Effector memory CD8-positive, alpha-beta T cell (primary cell): ENCODE measurements around the gene SASH1.

Experiments
- ATAC-seq: fragments of 150-1000 bp; cut with Tn5 transposase; replicated peaks from 2 replicates; pipeline ENCODE4 v1.10.0; 2021; ENCODE audit warnings: mild to moderate bottlenecking, moderate library complexity
- DNase-seq, 3 experiments: peaks; one replicate each; pipeline ENCODE4 v3.0.0; 2021
- H3K27ac Mint-ChIP-seq, 2 donors: one replicate each; pipeline ENCODE4 v1.8.0; 2022; ENCODE audit warnings: mild to moderate bottlenecking in 2 of 2, mixed read lengths in 2 of 2, moderate library complexity in 2 of 2
- H3K27me3 Mint-ChIP-seq, 2 donors: one replicate each; pipeline ENCODE4 v1.8.0; 2022; ENCODE audit warnings: mixed read lengths in 2 of 2
- H3K36me3 Mint-ChIP-seq: one replicate; pipeline ENCODE4 v1.8.0; 2022; ENCODE audit warnings: mild to moderate bottlenecking, moderate library complexity, mixed read lengths; ENCODE audit not compliant: insufficient read depth
- H3K4me1 Mint-ChIP-seq, 2 donors: one replicate each; pipeline ENCODE4 v1.8.0; 2022; ENCODE audit warnings: low read depth in 2 of 2, mixed read lengths in 2 of 2
- H3K4me3 Mint-ChIP-seq, 2 donors: one replicate each; pipeline ENCODE4 v1.8.0; 2022; ENCODE audit warnings: mild to moderate bottlenecking in 2 of 2, mixed read lengths in 2 of 2, moderate library complexity in 2 of 2
- H3K9me3 Mint-ChIP-seq, 2 donors: one replicate each; pipeline ENCODE4 v1.8.0; 2022; ENCODE audit warnings: mixed read lengths in 2 of 2

The SASH1 gene

GRCh38 chr6:148470606-148471465 lies 128.2 kb downstream of the SASH1 start:
- no peak overlapping the region for H3K27ac Mint-ChIP-seq
- ATAC-seq (no peak), DNase-seq (no peak)
- peaks cover 57 to 79% of the 10 kb centered on the region in 2 donors for H3K27me3 Mint-ChIP-seq
- H3K9me3 Mint-ChIP-seq: no peaks in the 10 kb centered on the region
- no peaks in the 10 kb centered on the region for H3K36me3 Mint-ChIP-seq
- no peak overlapping the region for H3K4me3 Mint-ChIP-seq
- no peaks in the 10 kb centered on the region for H3K4me1 Mint-ChIP-seq

DNA sequence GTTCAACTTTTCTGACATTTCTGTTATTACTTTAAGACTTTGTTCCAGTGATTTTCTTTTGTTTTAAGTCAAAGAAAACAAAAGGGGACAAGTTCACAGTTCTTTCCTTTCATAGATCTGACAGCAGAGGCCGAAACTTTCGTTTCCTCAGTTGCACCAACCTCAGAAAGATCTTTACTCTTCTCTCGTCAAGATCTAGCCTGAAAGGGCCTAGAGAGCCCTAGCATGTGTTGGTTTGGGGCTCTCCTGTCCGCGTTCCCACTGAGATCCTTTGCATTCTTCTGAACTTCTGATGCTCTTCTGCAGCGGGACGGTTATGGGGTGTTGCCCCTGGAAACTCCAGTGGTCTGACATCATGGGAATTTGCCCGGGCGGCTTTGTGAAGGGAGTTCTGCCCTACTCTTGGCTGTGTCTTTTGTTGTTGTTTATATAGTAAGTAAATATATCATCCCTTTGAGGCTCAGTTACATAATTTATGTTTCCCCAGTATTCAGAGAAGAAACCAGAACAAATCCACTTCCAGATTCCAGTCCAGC lies 129.1 kb downstream of the SASH1 start:
- DNase-seq: no peak
- Mint-ChIP-seq H3K4me3 (no peak overlapping the region), H3K36me3 (no peaks in the 10 kb centered on the region), H3K9me3 (no peaks in the 10 kb centered on the region), H3K27me3 (peaks cover 55 to 81% of the 10 kb centered on the region in 2 donors), H3K27ac (no peak overlapping the region), H3K4me1 (no peaks in the 10 kb centered on the region)
- ATAC-seq: no peak

DNA sequence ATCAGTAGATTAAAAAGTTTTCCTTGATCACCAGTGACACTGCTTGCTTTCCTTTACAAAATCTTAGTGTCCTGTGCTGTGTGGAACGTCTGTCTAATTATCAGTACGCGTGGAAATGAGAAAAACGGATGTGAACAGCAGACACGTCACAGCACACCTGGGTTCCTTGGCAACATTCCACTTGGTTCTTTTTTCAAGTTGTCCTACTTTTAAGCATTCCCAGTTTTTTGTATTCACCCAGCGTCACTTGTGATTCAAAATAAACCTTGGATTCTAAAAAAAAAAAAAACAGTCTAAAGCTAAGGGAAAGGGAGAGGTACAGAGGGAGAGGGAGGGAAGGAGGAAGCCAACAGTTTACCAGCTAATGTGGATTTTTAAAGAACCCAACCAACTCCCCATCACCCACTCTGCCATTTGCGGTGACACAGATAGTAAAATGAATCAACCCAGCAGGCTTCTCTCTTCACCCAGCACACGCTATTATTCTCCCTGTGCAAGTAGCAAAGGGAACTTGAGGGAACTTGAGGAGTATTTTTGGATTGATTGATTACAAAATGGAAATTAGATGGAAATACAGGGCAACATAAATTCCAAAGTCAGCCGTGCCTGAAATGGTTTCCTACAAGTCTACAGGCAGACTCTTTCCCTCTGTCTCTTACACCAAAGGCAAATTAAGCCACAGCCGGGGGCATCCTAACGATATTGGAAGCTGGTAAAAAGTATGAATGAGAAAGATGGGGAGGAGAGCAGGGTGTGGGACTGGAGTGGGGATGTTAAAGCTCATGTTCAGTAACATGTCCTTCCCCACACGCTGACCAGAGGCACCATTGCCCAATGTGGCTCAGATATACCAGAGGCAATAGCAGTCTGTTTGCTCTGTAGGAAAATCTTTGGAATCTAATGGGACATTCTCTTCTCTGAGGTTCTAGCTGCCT lies 129.8 kb downstream of the SASH1 start:
- Mint-ChIP-seq H3K27me3 (peaks cover 48 to 77% of the 10 kb centered on the region in 2 donors), H3K9me3 (no peaks in the 10 kb centered on the region), H3K36me3 (no peaks in the 10 kb centered on the region), H3K27ac (no peak overlapping the region), H3K4me3 (no peak overlapping the region), H3K4me1 (no peaks in the 10 kb centered on the region)
- DNase-seq (no peak), ATAC-seq (no peak)

DNA sequence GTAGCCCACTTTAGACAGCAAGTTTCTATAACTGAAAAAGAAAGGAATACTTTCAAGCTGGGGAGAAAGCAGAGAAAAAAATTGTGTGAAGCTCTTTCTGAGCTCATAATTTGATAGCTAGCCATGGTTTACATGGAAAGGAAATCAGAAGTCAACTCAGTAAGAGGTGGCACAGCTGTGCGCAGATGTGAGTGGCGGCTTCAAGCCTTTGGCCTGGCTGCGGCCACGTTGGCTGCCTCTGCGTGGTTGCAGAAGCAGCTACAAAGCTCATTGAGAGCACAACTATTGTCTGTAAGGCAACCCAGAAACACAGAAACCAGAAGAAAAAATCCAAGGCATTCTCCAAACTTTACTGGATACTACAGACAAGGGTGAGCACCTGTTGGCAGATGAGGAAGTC lies 136.9 kb downstream of the SASH1 start:
- H3K4me3 Mint-ChIP-seq: no peak overlapping the region
- H3K27me3 Mint-ChIP-seq: peaks cover 23 to 44% of the 10 kb centered on the region in 2 donors
- H3K4me1 Mint-ChIP-seq: no peaks in the 10 kb centered on the region
- no peak for DNase-seq
- H3K9me3 Mint-ChIP-seq: no peaks in the 10 kb centered on the region
- H3K36me3 Mint-ChIP-seq: no peaks in the 10 kb centered on the region
- ATAC-seq: no peak
- no peak overlapping the region for H3K27ac Mint-ChIP-seq

GRCh38 chr6:148487461-148487860 lies 144.8 kb downstream of the SASH1 start:
- ATAC-seq: no peak
- H3K27me3 Mint-ChIP-seq: peaks cover 36 to 46% of the 10 kb centered on the region in 2 donors

DNA sequence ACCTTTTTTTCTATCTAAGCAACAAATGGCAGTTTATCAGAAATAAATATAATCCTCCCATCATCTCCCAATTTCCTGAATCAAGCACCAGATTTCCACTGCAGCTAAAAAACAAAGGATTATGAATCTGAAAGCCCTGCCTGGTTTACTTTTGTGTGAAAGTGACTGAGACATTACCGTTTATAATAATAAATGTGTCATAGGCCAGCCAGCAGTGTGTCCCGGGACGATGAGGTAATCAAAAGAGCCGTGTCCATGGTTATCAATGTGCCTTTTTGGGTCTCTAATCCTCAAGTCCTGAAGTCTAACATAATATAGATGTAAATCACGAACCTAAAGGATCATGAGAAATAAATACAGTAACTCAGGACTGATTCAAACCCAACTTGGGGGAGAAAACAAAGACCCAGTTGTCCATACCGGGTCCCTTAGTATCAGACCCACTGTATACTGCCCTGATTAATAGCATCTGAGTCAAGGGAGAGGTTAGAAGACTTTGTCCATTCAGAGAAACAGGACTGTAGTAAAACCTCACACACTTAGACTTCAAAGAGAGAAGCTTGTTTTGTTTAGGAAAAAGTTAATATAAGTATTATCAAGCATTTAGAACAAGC lies 149.1 kb downstream of the SASH1 start:
- H3K4me1 Mint-ChIP-seq: no peaks in the 10 kb centered on the region
- H3K4me3 Mint-ChIP-seq: no peak overlapping the region
- no peak for DNase-seq

More at GRCh38 chr6:148487461-148487860, 144.8 kb downstream of the SASH1 start:
- no peak for DNase-seq
- Mint-ChIP-seq H3K36me3 (no peaks in the 10 kb centered on the region), H3K4me3 (no peak overlapping the region), H3K9me3 (no peaks in the 10 kb centered on the region), H3K4me1 (no peaks in the 10 kb centered on the region), H3K27ac (no peak overlapping the region)

DNA sequence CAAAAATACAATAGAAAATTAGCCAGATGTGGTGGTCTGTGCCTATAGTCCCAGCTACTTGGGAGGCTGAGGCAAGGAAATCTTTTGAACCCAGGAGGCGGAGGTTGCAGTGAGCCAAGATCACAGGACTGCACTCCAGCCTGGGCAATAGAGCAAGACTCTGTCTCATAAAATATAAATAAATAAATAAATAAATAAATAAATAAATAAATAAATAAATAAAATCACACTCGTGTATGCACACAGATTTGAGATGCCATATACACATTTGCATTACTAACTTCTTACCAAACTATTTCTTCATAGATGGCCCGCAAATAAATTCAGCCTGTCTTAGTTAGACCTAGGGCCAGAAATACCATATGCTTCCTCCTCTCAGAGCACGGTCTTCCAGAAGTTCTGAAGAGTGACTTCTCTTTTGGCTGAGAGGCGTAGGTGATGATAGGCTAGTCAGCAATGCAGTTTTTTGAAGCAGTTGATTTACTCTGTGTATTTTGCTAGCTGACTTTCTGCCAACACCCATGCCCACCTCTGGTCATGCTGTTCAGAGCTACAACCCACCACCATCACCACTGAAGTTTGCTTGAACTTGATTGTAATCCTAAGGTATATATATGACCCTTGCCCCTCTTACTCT lies 150.1 kb downstream of the SASH1 start:
- no peak overlapping the region for H3K27ac Mint-ChIP-seq
- peaks cover 29 to 41% of the 10 kb centered on the region in 2 donors for H3K27me3 Mint-ChIP-seq
- no peak for DNase-seq
- no peaks in the 10 kb centered on the region for H3K4me1 Mint-ChIP-seq
- no peaks in the 10 kb centered on the region for H3K36me3 Mint-ChIP-seq
- ATAC-seq: no peak
- no peaks in the 10 kb centered on the region for H3K9me3 Mint-ChIP-seq
- no peak overlapping the region for H3K4me3 Mint-ChIP-seq

More for the DNA sequence above, 149.1 kb downstream of the SASH1 start:
- Mint-ChIP-seq H3K27ac (no peak overlapping the region), H3K9me3 (no peaks in the 10 kb centered on the region), H3K27me3 (peaks cover 32 to 41% of the 10 kb centered on the region in 2 donors), H3K36me3 (no peaks in the 10 kb centered on the region)
- ATAC-seq: no peak

GRCh38 chr6:148493424-148493823 lies 150.8 kb downstream of the SASH1 start:
- DNase-seq (no peak), ATAC-seq (no peak)
- Mint-ChIP-seq H3K4me3 (no peak overlapping the region), H3K27me3 (peaks cover 27 to 40% of the 10 kb centered on the region in 2 donors), H3K36me3 (no peaks in the 10 kb centered on the region), H3K4me1 (no peaks in the 10 kb centered on the region), H3K27ac (no peak overlapping the region), H3K9me3 (no peaks in the 10 kb centered on the region)

DNA sequence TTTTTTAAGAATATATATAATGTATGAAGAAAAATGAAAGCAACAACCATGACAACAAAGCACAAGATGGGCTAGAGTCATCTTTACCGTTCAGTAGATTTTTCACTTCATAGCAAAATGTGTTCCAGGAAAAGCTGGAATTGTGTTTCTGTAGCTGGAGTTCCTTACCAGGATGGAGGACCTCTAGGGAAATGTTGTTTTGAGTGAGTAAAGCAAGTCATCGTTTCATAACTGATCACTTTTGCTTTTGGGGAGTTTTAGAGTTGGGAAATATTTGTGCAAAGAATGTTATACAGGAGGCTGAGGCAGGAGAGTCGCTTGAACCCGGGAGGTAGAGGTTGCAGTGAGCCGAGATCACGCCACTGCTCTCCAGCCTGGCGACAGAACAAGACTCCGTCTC lies 151.6 kb downstream of the SASH1 start:
- H3K27ac Mint-ChIP-seq: no peak overlapping the region
- no peaks in the 10 kb centered on the region for H3K4me1 Mint-ChIP-seq
- DNase-seq (no peak), ATAC-seq (no peak)
- H3K27me3 Mint-ChIP-seq: peaks cover 27 to 34% of the 10 kb centered on the region in 2 donors
- no peak overlapping the region for H3K4me3 Mint-ChIP-seq
- no peaks in the 10 kb centered on the region for H3K36me3 Mint-ChIP-seq
- H3K9me3 Mint-ChIP-seq: no peaks in the 10 kb centered on the region

DNA sequence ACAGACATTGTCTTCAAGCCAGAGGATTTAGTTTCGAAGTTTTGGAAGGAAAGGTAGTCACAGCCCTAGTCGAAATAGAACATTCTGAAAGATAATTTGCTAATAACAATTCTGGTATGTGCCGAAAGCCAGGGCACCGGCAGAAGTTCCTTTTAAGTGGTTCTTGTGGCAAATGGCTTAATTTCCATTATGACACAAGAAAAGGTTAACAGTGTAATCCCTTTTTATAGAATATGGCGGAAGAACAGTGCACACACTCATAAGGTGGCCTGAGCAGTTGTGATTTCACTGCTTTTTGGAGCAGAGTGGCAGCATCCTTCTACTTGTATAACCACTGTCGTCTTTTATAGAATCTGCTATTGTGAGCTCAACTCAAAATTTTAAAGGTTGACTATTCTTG lies 152.4 kb downstream of the SASH1 start:
- DNase-seq (no peak), ATAC-seq (no peak)
- H3K9me3 Mint-ChIP-seq: no peaks in the 10 kb centered on the region
- peaks cover 29 to 41% of the 10 kb centered on the region in 2 donors for H3K27me3 Mint-ChIP-seq
- H3K4me1 Mint-ChIP-seq: no peaks in the 10 kb centered on the region
- no peak overlapping the region for H3K4me3 Mint-ChIP-seq
- no peaks in the 10 kb centered on the region for H3K36me3 Mint-ChIP-seq
- no peak overlapping the region for H3K27ac Mint-ChIP-seq

DNA sequence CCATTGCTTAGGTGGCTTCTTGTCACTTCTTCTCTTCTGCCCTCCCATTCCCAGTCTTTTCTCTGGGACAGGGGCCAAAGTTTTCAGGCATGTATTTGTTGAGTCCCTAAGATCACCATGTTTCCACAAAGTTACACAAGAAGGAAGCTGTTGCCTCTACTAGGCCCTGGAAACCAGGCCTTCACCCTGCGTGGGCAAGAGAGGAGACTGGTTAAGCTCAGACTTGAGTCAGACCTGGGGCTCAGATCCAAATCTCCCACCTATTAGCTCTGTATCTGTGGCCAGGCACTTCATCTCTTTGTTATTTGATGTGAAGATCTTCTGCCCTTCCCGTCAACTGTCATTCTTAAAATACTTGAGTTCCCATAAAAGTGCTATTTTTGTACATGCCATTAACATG lies 154.6 kb downstream of the SASH1 start:
- ATAC-seq (no peak), DNase-seq (no peak)
- Mint-ChIP-seq H3K36me3 (no peaks in the 10 kb centered on the region), H3K4me1 (no peaks in the 10 kb centered on the region), H3K9me3 (no peaks in the 10 kb centered on the region), H3K27me3 (peaks cover 26 to 40% of the 10 kb centered on the region in 2 donors), H3K4me3 (no peak overlapping the region), H3K27ac (no peak overlapping the region)

DNA sequence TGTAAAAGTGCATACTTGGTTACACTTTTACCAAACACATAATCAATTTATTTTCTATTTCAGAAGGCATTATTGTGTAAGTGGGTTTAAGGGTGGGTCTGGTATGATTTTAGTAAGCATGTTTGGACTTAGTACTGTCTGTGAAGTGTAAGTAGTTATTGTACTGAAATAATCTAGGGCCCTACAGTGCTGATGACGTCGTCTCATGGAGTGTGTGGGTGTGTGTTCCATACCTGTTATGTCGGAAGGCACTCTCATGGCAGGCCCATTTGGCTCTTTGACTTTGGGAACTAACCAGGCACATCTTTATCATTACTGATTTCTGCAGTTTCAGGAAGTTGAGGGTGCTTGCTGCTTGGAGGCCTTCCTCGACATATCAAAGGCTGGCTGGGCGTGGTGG lies 155.1 kb downstream of the SASH1 start:
- peak overlapping the region in 1 of 2 donors; percentile 29 for H3K27ac Mint-ChIP-seq
- DNase-seq: no peak
- ATAC-seq: no peak
- no peak overlapping the region for H3K4me3 Mint-ChIP-seq
- no peaks in the 10 kb centered on the region for H3K4me1 Mint-ChIP-seq
- no peaks in the 10 kb centered on the region for H3K36me3 Mint-ChIP-seq
- peaks cover 30 to 43% of the 10 kb centered on the region in 2 donors for H3K27me3 Mint-ChIP-seq
- H3K9me3 Mint-ChIP-seq: no peaks in the 10 kb centered on the region

DNA sequence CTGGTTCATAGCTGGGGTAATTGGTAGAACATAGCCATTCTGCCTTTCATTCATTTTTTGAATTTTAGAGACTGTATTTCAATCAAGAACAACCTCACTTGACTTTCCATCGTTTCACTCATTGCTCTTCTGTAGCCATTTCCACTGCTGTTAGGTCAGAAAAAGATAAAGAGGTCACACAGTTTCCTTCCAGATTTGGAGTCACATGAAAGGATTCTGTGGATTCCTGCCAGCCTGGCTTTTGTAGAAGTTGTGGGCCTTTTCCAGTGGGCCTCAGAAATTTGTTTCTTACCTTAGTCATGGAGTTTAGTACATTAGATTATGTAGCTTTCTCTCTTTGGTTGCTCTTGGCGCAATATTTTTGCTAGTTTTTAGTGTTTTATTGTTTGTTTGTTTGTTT lies 157.8 kb downstream of the SASH1 start:
- H3K4me1 Mint-ChIP-seq: no peaks in the 10 kb centered on the region
- H3K27me3 Mint-ChIP-seq: peaks cover 44 to 55% of the 10 kb centered on the region in 2 donors
- ATAC-seq: no peak
- no peak for DNase-seq
- no peak overlapping the region for H3K4me3 Mint-ChIP-seq
- no peaks in the 10 kb centered on the region for H3K36me3 Mint-ChIP-seq
- no peaks in the 10 kb centered on the region for H3K9me3 Mint-ChIP-seq
- no peak overlapping the region for H3K27ac Mint-ChIP-seq
